ENCODE data around the gene HELZ. TPM values are rescaled to one million over a fixed set of nuclear protein-coding genes. Genes with fewer than 3 reads are reported as not detected.

The HELZ gene
- total and polyA plus RNA-seq, 2 donors (not counting 1 experiment from before 2014, with no cell fraction given): 10.4 to 97.8 TPM

GRCh38 chr17:67244431-67245072, 444 bp downstream of the HELZ start:
- Mint-ChIP-seq H3K27me3 (peaks cover 4% of the 10 kb centered on the region), H3K27ac (peak overlapping the region; percentile 88), H3K4me3 (peak overlapping the region; percentile 87), H3K4me1 (peaks cover 49% of the 10 kb centered on the region), H3K9me3 (ENCODE audit: insufficient read depth) (no peaks in the 10 kb centered on the region)
- POLR2A ChIA-PET: no interaction called here
- peak overlapping the region; percentile 99 for H3K4me2 ChIP-seq (replicated peaks; ENCODE audit: low read depth, low read length, poor library complexity, severe bottlenecking)
- CTCF ChIA-PET: no interaction called here
- peak overlapping the region; percentile 93 for H3K9ac ChIP-seq (ENCODE audit: low read length)
- H3K27me3 ChIP-seq (replicated peaks in 1 of 4; ENCODE audit: control extremely low read depth in 1 of 4, control insufficient read depth in 3 of 4, insufficient read depth in 4 of 4, low read length in 3 of 4): peaks cover 0 to 9% (median 0%) of the 10 kb centered on the region in 4 experiments
- no peak for ATAC-seq (ENCODE audit: low read depth)
- H3K27ac ChIP-seq (ENCODE audit: low read length in 2 of 2): peak overlapping the region; percentile 52 to 89
- H3K36me3 ChIP-seq (replicated peaks in 1 of 2; ENCODE audit: control extremely low read depth in 1 of 2, control insufficient read depth in 1 of 2, extremely low read depth in 1 of 2, insufficient read depth in 2 of 2, low read length in 1 of 2): peaks cover 1 to 19% of the 10 kb centered on the region in 2 experiments
- H3K79me2 ChIP-seq (ENCODE audit: control insufficient read depth, insufficient read depth, low read length): peaks cover 60% of the 10 kb centered on the region
- peak overlapping the region; percentile 99 for H2AFZ ChIP-seq (ENCODE audit: insufficient read depth, low read depth, low read length, poor library complexity, severe bottlenecking)
- peak overlapping the region; percentile 52 to 94 (median 90) for H3K4me3 ChIP-seq (ENCODE audit: control extremely low read depth in 1 of 5, extremely low read depth in 1 of 5, insufficient read depth in 1 of 5, low read depth in 2 of 5, low read length in 4 of 5)
- intact Hi-C loops (cut with micrococcal nuclease): loop anchor here (2.0 kb wide), 1 partner anchor 122 kb away; the partner anchor contains the start of gene PSMD12
- peaks cover 21 to 23% of the 10 kb centered on the region in 2 donors for H3K4me1 ChIP-seq (ENCODE audit: control insufficient read depth in 2 of 2, insufficient read depth in 2 of 2, low read length in 2 of 2)
- no peaks in the 10 kb centered on the region for H3K9me3 ChIP-seq (ENCODE audit: control extremely low read depth in 1 of 3, control insufficient read depth in 2 of 3, insufficient read depth in 1 of 3, low read length in 2 of 3)
- DNase-seq: no peak
- WGBS (ENCODE audit: insufficient coverage): under 1% methylated on average over 37 of the region's 47 CpGs
- TF ChIP-seq CTCF (IDR thresholded peaks at IDR 0.05) (no peak), EZH2 (IDR thresholded peaks at IDR 0.05; ENCODE audit: borderline replicate concordance, insufficient read depth, low read depth, low read length, poor library complexity, severe bottlenecking) (no peak)
- peaks cover 17% of the 10 kb centered on the region for H4K20me1 ChIP-seq (ENCODE audit: control insufficient read depth, insufficient read depth, low read length, poor library complexity, severe bottlenecking)

GRCh38 chr17:67243284-67243683, 1.7 kb downstream of the HELZ start:
- H3K9me3 Mint-ChIP-seq (ENCODE audit: insufficient read depth): no peaks in the 10 kb centered on the region
- no peak overlapping the region for H3K9ac ChIP-seq (ENCODE audit: low read length)
- H3K27ac Mint-ChIP-seq: no peak overlapping the region
- intact Hi-C loops (cut with micrococcal nuclease): no loop called here
- DNase-seq (no peak), ATAC-seq (ENCODE audit: low read depth) (no peak)
- 100% methylated on average over 2 of the region's 5 CpGs for WGBS (ENCODE audit: insufficient coverage)
- H2AFZ ChIP-seq (ENCODE audit: insufficient read depth, low read depth, low read length, poor library complexity, severe bottlenecking): no peak overlapping the region
- no peak overlapping the region for H3K27ac ChIP-seq (ENCODE audit: low read length in 2 of 2)
- peaks cover 4% of the 10 kb centered on the region for H3K27me3 Mint-ChIP-seq
- peaks cover 71% of the 10 kb centered on the region for H3K79me2 ChIP-seq (ENCODE audit: control insufficient read depth, insufficient read depth, low read length)
- peaks cover 51% of the 10 kb centered on the region for H3K4me1 Mint-ChIP-seq
- H3K4me3 ChIP-seq (ENCODE audit: control extremely low read depth in 1 of 5, extremely low read depth in 1 of 5, insufficient read depth in 1 of 5, low read depth in 2 of 5, low read length in 4 of 5): no peak overlapping the region
- peak overlapping the region; percentile 87 for H3K4me3 Mint-ChIP-seq
- H3K4me2 ChIP-seq (replicated peaks; ENCODE audit: low read depth, low read length, poor library complexity, severe bottlenecking): peak overlapping the region; percentile 99
- peaks cover 0 to 9% (median 0%) of the 10 kb centered on the region in 4 experiments for H3K27me3 ChIP-seq (replicated peaks in 1 of 4; ENCODE audit: control extremely low read depth in 1 of 4, control insufficient read depth in 3 of 4, insufficient read depth in 4 of 4, low read length in 3 of 4)
- TF ChIP-seq CTCF (IDR thresholded peaks at IDR 0.05) (no peak), EZH2 (IDR thresholded peaks at IDR 0.05; ENCODE audit: borderline replicate concordance, insufficient read depth, low read depth, low read length, poor library complexity, severe bottlenecking) (no peak)
- peaks cover 25% of the 10 kb centered on the region for H4K20me1 ChIP-seq (ENCODE audit: control insufficient read depth, insufficient read depth, low read length, poor library complexity, severe bottlenecking)
- no peaks in the 10 kb centered on the region for H3K9me3 ChIP-seq (ENCODE audit: control extremely low read depth in 1 of 3, control insufficient read depth in 2 of 3, insufficient read depth in 1 of 3, low read length in 2 of 3)
- ChIA-PET POLR2A (no interaction called here), CTCF (interaction anchor here (0.6 kb wide), 1 partner anchor 41 kb away, joined by 3 read pairs; no protein-coding TSS in a partner anchor)
- H3K4me1 ChIP-seq (ENCODE audit: control insufficient read depth in 2 of 2, insufficient read depth in 2 of 2, low read length in 2 of 2): peaks cover 21 to 23% of the 10 kb centered on the region in 2 donors
- peaks cover 3 to 30% of the 10 kb centered on the region in 2 experiments for H3K36me3 ChIP-seq (replicated peaks in 1 of 2; ENCODE audit: control extremely low read depth in 1 of 2, control insufficient read depth in 1 of 2, extremely low read depth in 1 of 2, insufficient read depth in 2 of 2, low read length in 1 of 2)

Measured in B cell (primary cell).